KMS-11 (cell line): ENCODE results near the gene RASD2.

ENCODE experiments used
- H2AFZ ChIP-seq: fragments of 200-600 bp; sonication (generic); 2 replicates; pipeline ENCODE4 v1.6.1; 2016; ENCODE audit warnings: antibody characterized with exemption, mixed run types, low read depth
- H3K27ac ChIP-seq: fragments of 200-600 bp; sonication (generic); 2 replicates; pipeline ENCODE4 v1.6.1; 2016; ENCODE audit warnings: mild to moderate bottlenecking, mixed run types
- H3K27me3 ChIP-seq: fragments of 200-600 bp; sonication (generic); 2 replicates; pipeline ENCODE4 v1.6.1; 2017; ENCODE audit warnings: mild to moderate bottlenecking, low read depth, mixed run types, moderate library complexity; ENCODE audit not compliant: insufficient read depth
- H3K36me3 ChIP-seq: fragments of 200-600 bp; sonication (generic); 2 replicates; pipeline ENCODE4 v1.6.1; 2017; ENCODE audit warnings: mild to moderate bottlenecking, mixed run types; ENCODE audit not compliant: insufficient read depth
- H3K4me1 ChIP-seq: fragments of 200-600 bp; sonication (generic); 2 replicates; pipeline ENCODE4 v1.6.1; 2016; ENCODE audit warnings: mild to moderate bottlenecking, low read depth, mixed run types; ENCODE audit not compliant: poor library complexity, severe bottlenecking
- H3K4me2 ChIP-seq: fragments of 200-600 bp; sonication (generic); 2 replicates; pipeline ENCODE4 v1.7.0; 2016; ENCODE audit warnings: mild to moderate bottlenecking, mixed run types
- H3K4me3 ChIP-seq: fragments of 200-600 bp; sonication (generic); IDR thresholded peaks from 2 replicates; pipeline ENCODE4 v1.6.1; 2017; ENCODE audit warnings: low read depth, low read length, mixed read lengths; ENCODE audit not compliant: insufficient read depth
- H3K79me2 ChIP-seq: fragments of 200-600 bp; sonication (generic); 2 replicates; pipeline ENCODE4 v1.6.1; 2016; ENCODE audit warnings: low read depth, mixed run types; ENCODE audit not compliant: insufficient read depth
- H3K9ac ChIP-seq: fragments of 200-600 bp; sonication (generic); 2 replicates; pipeline ENCODE4 v1.6.1; 2016; ENCODE audit warnings: mild to moderate bottlenecking, mixed run types
- H4K20me1 ChIP-seq: fragments of 200-600 bp; sonication (generic); 2 replicates; pipeline ENCODE4 v1.6.1; 2016; ENCODE audit warnings: mild to moderate bottlenecking, mixed run types; ENCODE audit not compliant: insufficient read depth
- TF ChIP-seq, protein P1 (sequence below): fragments of 200-600 bp; sonication (generic); conservative IDR thresholded peaks from 2 replicates; pipeline ENCODE4 v1.6.1; 2017; ENCODE audit warnings: low read depth, mild to moderate bottlenecking, antibody characterized with exemption, low read length, moderate library complexity, mixed read lengths

Gene RASD2

DNA sequence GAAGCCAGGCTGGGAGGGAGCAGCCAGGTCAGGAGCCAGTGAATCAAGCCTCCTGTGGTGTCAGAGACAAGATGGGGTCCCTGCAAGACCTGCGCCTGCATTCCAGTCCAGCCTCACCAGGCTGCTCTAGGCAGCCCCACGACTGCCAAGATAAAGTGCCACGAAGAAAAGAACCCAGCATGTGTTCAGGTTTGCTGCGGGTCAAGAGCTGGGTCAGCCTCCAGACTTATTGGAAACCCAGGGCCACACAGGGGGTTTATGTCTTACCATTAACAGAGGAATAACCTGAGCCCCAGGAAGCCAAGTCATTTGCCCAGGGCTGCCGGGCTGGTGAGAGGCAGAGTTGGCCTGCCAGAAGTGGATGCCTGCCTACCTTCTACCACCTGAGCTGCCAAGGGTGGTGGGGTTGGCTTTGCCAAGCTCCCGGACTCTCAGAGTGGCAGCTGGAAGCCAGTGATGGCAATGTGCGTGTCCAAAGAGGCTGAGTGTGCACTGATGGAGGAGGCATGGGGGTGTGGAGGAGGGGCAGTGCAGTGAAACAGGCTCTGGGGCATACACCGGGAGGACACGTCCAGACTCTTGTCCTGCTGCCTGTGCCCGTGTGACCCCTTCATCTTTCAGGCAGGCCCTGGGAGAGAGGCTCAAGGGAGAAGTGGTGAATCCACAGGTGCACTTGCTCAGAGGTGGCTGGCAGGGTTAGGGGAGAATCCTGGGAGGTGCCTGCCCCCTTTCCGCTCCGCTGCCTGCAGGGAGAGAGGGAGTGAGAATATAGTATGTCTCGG is 1.7 kb downstream of the RASD2 start:
- Histone ChIP-seq H3K27ac (no peak overlapping the region), H3K4me2 (no peak overlapping the region), H2AFZ (no peak overlapping the region), H3K9ac (no peak overlapping the region), H3K4me1 (peaks cover 14% of the 10 kb centered on the region), H3K79me2 (no peaks in the 10 kb centered on the region), H3K36me3 (no peaks in the 10 kb centered on the region), H3K27me3 (peaks cover 47% of the 10 kb centered on the region), H4K20me1 (no peaks in the 10 kb centered on the region), H3K4me3 (no peak overlapping the region)
- TF ChIP-seq, protein P1, sequence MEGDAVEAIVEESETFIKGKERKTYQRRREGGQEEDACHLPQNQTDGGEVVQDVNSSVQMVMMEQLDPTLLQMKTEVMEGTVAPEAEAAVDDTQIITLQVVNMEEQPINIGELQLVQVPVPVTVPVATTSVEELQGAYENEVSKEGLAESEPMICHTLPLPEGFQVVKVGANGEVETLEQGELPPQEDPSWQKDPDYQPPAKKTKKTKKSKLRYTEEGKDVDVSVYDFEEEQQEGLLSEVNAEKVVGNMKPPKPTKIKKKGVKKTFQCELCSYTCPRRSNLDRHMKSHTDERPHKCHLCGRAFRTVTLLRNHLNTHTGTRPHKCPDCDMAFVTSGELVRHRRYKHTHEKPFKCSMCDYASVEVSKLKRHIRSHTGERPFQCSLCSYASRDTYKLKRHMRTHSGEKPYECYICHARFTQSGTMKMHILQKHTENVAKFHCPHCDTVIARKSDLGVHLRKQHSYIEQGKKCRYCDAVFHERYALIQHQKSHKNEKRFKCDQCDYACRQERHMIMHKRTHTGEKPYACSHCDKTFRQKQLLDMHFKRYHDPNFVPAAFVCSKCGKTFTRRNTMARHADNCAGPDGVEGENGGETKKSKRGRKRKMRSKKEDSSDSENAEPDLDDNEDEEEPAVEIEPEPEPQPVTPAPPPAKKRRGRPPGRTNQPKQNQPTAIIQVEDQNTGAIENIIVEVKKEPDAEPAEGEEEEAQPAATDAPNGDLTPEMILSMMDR, result no peak

DNA sequence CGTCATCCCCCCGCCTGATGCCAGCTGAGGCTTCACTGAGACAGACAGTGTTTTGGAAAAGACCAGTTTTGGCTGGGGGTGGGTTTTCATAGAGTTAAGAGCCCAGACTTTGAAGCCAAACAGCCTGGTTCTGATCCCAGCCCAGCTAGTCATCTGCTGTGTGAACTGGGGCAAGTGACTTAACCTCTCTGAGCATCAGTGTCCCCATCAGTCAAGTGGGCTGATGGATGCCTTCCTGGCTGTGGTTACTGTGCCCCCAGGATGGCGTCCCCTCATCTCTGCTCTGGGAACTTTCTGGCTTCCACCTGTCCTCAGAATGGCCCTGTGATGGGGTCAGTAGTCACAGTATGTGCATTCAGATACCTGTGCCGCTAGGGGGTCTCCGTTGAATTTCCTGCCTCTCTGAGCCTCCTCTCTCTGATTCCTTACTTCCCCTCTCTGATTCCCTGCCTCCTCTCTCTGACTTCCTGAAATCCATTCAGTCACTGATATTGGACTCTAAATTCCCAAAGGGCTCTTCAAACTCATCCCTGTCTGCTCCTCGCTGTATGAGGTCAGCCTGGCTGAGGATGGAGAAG is 2.4 kb downstream of the RASD2 start:
- no peak overlapping the region for H3K4me2 ChIP-seq
- H3K4me3 ChIP-seq, result no peak overlapping the region
- H3K27ac ChIP-seq, result no peak overlapping the region
- no peaks in the 10 kb centered on the region for H3K79me2 ChIP-seq
- TF ChIP-seq, protein P1, result no peak
- H4K20me1 ChIP-seq, result no peaks in the 10 kb centered on the region
- peaks cover 14% of the 10 kb centered on the region for H3K4me1 ChIP-seq
- no peaks in the 10 kb centered on the region for H3K36me3 ChIP-seq
- H3K9ac ChIP-seq, result no peak overlapping the region
- peaks cover 48% of the 10 kb centered on the region for H3K27me3 ChIP-seq
- H2AFZ ChIP-seq, result no peak overlapping the region

DNA sequence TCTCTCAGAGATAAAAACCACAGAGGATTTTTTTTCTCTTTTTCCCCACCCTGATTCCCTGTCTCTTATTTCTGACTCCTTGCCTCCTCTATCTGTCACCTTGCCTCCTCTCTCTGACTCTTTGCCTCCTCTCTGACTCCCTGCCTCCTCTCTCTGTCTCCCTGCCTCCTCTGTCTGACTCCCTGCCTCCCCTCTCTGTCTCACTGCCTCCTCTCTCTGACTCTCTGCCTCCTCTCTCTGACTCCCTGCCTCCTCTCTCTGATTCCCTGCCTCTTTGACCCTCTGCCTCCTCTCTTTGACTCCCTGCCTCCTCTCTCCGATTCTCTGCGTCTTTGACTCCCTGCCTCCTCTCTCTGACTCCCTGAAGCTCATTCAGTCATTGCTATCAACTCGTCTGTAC is 3.1 kb downstream of the RASD2 start:
- H3K4me1 ChIP-seq, result peaks cover 14% of the 10 kb centered on the region
- peaks cover 50% of the 10 kb centered on the region for H3K27me3 ChIP-seq
- TF ChIP-seq, protein P1, result no peak
- H3K36me3 ChIP-seq, result no peaks in the 10 kb centered on the region
- no peak overlapping the region for H3K4me2 ChIP-seq
- H3K79me2 ChIP-seq, result no peaks in the 10 kb centered on the region
- H3K27ac ChIP-seq, result no peak overlapping the region
- H3K4me3 ChIP-seq, result no peak overlapping the region
- no peaks in the 10 kb centered on the region for H4K20me1 ChIP-seq
- no peak overlapping the region for H3K9ac ChIP-seq
- H2AFZ ChIP-seq, result no peak overlapping the region

DNA sequence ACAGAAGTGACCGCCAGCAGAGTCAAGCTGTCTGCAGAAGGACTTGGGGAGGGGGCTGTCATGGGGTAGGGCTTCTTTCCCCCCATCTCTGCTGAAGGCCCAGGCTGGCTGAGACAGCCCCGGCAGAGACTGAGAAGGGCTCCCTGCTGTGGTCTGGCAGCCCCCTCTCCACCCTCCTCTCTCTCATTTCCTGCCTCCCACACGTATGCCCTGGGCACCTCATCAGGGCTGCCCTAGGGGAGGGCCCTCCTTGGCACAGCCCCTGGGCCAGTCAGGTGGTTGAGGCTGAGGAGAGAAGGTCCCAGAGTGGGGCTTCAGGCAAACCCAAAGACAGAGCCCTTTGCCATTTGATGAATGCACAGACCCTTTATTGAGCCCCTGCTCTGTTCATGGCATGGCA is 3.6 kb downstream of the RASD2 start:
- Histone ChIP-seq H3K27me3 (peaks cover 50% of the 10 kb centered on the region), H3K27ac (no peak overlapping the region), H3K36me3 (no peaks in the 10 kb centered on the region), H3K4me3 (no peak overlapping the region), H3K9ac (no peak overlapping the region), H4K20me1 (no peaks in the 10 kb centered on the region), H3K4me1 (peaks cover 11% of the 10 kb centered on the region), H3K79me2 (no peaks in the 10 kb centered on the region), H3K4me2 (no peak overlapping the region), H2AFZ (no peak overlapping the region)
- TF ChIP-seq, protein P1, result no peak
